ENCODE results near the gene TFAP2A.

DNA sequence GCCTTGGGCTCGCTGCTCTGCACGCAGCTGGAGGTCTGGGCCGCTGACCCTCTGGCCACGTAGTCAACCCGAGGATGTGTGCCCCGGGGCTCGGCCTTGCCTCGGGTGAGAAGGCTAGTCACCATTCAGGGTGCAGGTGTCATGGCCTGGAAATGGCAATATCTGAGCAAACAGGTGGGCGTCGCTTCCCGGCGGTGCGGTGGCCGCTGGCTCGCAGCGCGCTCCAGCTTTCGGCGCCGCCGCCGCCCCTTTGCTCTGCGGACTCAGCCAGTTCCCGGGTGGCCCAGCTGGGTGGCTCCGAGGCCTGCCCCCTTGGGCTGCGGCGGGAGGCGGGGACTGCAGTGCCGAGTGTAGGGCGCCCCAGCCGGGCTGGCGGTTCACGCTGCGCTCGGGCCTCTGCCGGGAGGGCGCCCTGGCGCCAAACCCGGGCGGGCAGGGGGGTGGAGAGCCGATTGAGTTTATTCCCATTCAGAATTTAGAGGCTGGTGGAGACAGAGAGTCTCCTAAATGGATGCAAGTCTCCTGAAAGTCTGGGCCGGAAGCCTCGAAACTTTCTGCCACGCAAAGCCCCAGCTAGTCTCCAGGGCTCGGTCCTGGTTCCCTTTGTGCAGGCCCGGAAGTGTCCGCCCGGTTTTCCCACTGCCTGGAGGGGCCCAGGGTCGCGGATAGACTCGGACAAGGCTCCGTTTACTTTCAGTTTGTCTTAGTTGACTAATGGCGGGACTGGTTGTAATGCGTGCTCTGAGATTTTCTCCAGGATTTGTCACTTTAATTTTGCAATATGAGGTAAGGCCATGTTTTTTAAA is 11.3 kb upstream of the TFAP2A start:
- TF ChIP-seq CBX3 (IDR thresholded peaks at IDR 0.05; ENCODE audit: borderline replicate concordance, low read depth) (no peak), EP300 (IDR thresholded peaks at IDR 0.05; ENCODE audit: borderline replicate concordance in 1 of 2, control insufficient read depth in 1 of 2, low read depth in 2 of 2, low read length in 2 of 2) (no peak), TAF1 (IDR thresholded peaks at IDR 0.05; ENCODE audit: borderline replicate concordance, low read depth, low read length) (no peak), SP1 (IDR thresholded peaks at IDR 0.05; ENCODE audit: low read depth, low read length) (no peak), RAD21 (IDR thresholded peaks at IDR 0.05; ENCODE audit: insufficient read depth, low read depth, low read length) (no peak), POLR2A (IDR thresholded peaks at IDR 0.05; ENCODE audit: low read depth, low read length) (no peak), CREM (IDR thresholded peaks at IDR 0.05; ENCODE audit: low read depth) (no peak), EGR1 (IDR thresholded peaks at IDR 0.05; ENCODE audit: borderline replicate concordance in 1 of 2, low read depth in 2 of 2, low read length in 2 of 2) (no peak)
- TF ChIP-seq, protein P1, sequence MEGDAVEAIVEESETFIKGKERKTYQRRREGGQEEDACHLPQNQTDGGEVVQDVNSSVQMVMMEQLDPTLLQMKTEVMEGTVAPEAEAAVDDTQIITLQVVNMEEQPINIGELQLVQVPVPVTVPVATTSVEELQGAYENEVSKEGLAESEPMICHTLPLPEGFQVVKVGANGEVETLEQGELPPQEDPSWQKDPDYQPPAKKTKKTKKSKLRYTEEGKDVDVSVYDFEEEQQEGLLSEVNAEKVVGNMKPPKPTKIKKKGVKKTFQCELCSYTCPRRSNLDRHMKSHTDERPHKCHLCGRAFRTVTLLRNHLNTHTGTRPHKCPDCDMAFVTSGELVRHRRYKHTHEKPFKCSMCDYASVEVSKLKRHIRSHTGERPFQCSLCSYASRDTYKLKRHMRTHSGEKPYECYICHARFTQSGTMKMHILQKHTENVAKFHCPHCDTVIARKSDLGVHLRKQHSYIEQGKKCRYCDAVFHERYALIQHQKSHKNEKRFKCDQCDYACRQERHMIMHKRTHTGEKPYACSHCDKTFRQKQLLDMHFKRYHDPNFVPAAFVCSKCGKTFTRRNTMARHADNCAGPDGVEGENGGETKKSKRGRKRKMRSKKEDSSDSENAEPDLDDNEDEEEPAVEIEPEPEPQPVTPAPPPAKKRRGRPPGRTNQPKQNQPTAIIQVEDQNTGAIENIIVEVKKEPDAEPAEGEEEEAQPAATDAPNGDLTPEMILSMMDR (IDR thresholded peaks at IDR 0.05 in 2 of 3, conservative IDR thresholded peaks at IDR 0.05 in 1 of 3; ENCODE audit: control insufficient read depth in 2 of 3, extremely low read depth in 1 of 3, insufficient read depth in 1 of 3, low read depth in 3 of 3, low read length in 3 of 3), result 0 out of 6 replicates have a peak, but pooled peaks of 1 of the 3 experiments have one; percentile 5
- TF ChIP-seq, protein P2, sequence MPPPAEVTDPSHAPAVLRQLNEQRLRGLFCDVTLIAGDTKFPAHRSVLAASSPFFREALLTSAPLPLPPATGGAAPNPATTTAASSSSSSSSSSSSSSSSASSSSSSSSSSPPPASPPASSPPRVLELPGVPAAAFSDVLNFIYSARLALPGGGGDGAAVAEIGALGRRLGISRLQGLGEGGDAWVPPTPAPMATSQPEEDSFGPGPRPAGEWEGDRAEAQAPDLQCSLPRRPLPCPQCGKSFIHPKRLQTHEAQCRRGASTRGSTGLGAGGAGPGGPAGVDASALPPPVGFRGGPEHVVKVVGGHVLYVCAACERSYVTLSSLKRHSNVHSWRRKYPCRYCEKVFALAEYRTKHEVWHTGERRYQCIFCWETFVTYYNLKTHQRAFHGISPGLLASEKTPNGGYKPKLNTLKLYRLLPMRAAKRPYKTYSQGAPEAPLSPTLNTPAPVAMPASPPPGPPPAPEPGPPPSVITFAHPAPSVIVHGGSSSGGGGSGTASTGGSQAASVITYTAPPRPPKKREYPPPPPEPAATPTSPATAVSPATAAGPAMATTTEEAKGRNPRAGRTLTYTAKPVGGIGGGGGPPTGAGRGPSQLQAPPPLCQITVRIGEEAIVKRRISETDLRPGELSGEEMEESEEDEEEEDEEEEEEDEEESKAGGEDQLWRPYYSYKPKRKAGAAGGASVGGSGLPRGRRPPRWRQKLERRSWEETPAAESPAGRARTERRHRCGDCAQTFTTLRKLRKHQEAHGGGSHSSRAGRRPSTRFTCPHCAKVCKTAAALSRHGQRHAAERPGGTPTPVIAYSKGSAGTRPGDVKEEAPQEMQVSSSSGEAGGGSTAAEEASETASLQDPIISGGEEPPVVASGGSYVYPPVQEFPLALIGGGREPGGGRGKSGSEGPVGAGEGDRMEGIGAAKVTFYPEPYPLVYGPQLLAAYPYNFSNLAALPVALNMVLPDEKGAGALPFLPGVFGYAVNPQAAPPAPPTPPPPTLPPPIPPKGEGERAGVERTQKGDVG (CRISPR knock-in tag; IDR thresholded peaks at IDR 0.05), result no peak
- TF ChIP-seq, protein P3, sequence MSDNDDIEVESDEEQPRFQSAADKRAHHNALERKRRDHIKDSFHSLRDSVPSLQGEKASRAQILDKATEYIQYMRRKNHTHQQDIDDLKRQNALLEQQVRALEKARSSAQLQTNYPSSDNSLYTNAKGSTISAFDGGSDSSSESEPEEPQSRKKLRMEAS (IDR thresholded peaks at IDR 0.05; ENCODE audit: low read depth, low read length), result no peak
